ENCODE data around the gene C2orf69. TPM values are rescaled to one million over a fixed set of nuclear protein-coding genes. Genes with fewer than 3 reads are reported as not detected.

Gene C2orf69
- 10 to 100 TPM in 7 of 10 donors, 1 to 10 TPM in 3; 8.7 to 12.5 (median 10.4) TPM for polyA plus RNA-seq (ENCODE audit: insufficient read length in 10 of 10)
- long read RNA-seq, donor 1, partial matches to known transcripts = 0 of 1 reads
- long read RNA-seq, donor 1, other reads (novel, unspliced or antisense) = 0 of 1 reads
- long read RNA-seq, donor 2, partial matches to known transcripts = 6 of 8 reads
- long read RNA-seq, donor 2, other reads (novel, unspliced or antisense) = 0 of 8 reads
- long read RNA-seq, donor 3 = 0 reads
- long read RNA-seq, donor 4, partial matches to known transcripts = 0 of 2 reads
- long read RNA-seq, donor 4, other reads (novel, unspliced or antisense) = 0 of 2 reads
- long read RNA-seq, donor 5, transcript C2orf69-201 (2 exons, 3,728 nt) = major isoform, 7 of 14 reads
- long read RNA-seq, donor 5, partial matches to known transcripts = 7 of 14 reads
- long read RNA-seq, donor 5, other reads (novel, unspliced or antisense) = 0 of 14 reads
- long read RNA-seq, donor 6, partial matches to known transcripts = 0 of 2 reads
- long read RNA-seq, donor 6, other reads (novel, unspliced or antisense) = 0 of 2 reads
- long read RNA-seq, donor 7, partial matches to known transcripts = 0 of 4 reads
- long read RNA-seq, donor 7, other reads (novel, unspliced or antisense) = 0 of 4 reads
- long read RNA-seq, donor 8, partial matches to known transcripts = 0 of 2 reads
- long read RNA-seq, donor 8, other reads (novel, unspliced or antisense) = 0 of 2 reads
- long read RNA-seq, donor 9, partial matches to known transcripts = 0 of 1 reads
- long read RNA-seq, donor 9, other reads (novel, unspliced or antisense) = 0 of 1 reads

GRCh38 chr2:199911052-199911876 is at the start of gene C2orf69:
TSS of gene C2orf69 (plus strand) at chr2:199911293. CDS start at chr2:199911439, 146 bp downstream.
- DNase-seq = peak; percentile 98 to 99 (median 99)

GRCh38 chr2:199862788-199863187 is 48.3 kb upstream of the C2orf69 start:
- DNase-seq = no peak

GRCh38 chr2:199865905-199866304 is 45.2 kb upstream of the C2orf69 start:
- DNase-seq = no peak

GRCh38 chr2:199868431-199869226 is 42.5 kb upstream of the C2orf69 start:
- DNase-seq = no peak

GRCh38 chr2:199869227-199869541 is 41.9 kb upstream of the C2orf69 start:
- no peak for DNase-seq

GRCh38 chr2:199869653-199870052 is 41.4 kb upstream of the C2orf69 start:
- no peak for DNase-seq

GRCh38 chr2:199870581-199870980 is 40.5 kb upstream of the C2orf69 start:
- DNase-seq = no peak

- DNase-seq = no peak
Measured at GRCh38 chr2:199874209-199874608, 36.9 kb upstream of the C2orf69 start.

- no peak for DNase-seq
Measured at GRCh38 chr2:199875400-199875799, 35.7 kb upstream of the C2orf69 start.

- DNase-seq = no peak
Measured at GRCh38 chr2:199882667-199883066, 28.4 kb upstream of the C2orf69 start.

- no peak for DNase-seq
Measured at GRCh38 chr2:199883474-199884212, 27.4 kb upstream of the C2orf69 start.

- peak in 1 of 3 donors; percentile 39 for DNase-seq
Measured at GRCh38 chr2:199895406-199895805, 15.7 kb upstream of the C2orf69 start.

GRCh38 chr2:199896617-199897016 is 14.5 kb upstream of the C2orf69 start:
- no peak for DNase-seq

- DNase-seq = no peak
Measured at GRCh38 chr2:199901942-199902341, 9.2 kb upstream of the C2orf69 start.

GRCh38 chr2:199902486-199903110 is 8.5 kb upstream of the C2orf69 start:
- DNase-seq = no peak

GRCh38 chr2:199903111-199903510 is 8.0 kb upstream of the C2orf69 start:
- no peak for DNase-seq

- DNase-seq = no peak
Measured at GRCh38 chr2:199907008-199907714, 3.9 kb upstream of the C2orf69 start.

- no peak for DNase-seq
Measured at GRCh38 chr2:199910338-199911051, 598 bp upstream of the C2orf69 start.

GRCh38 chr2:199911877-199912161 is 726 bp downstream of the C2orf69 start:
- no peak for DNase-seq

Data from muscle of back (tissue), 13 donors.